Measurements from ENCODE around the gene AHR.

DNA sequence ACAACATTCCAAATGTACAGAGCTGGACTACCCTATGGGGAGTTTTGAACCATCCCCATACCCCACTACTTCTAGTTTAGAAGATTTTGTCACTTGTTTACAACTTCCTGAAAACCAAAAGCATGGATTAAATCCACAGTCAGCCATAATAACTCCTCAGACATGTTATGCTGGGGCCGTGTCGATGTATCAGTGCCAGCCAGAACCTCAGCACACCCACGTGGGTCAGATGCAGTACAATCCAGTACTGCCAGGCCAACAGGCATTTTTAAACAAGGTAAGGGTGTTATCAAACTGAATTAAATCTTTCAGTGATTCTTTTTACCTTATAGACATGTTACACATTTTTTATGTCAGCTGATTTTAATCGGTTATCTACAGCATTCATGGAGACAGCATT lies 41.5 kb downstream of the AHR start:
- no peak for TF ChIP-seq POLR2A (IDR thresholded peaks at IDR 0.05)
- TF ChIP-seq, protein P1, sequence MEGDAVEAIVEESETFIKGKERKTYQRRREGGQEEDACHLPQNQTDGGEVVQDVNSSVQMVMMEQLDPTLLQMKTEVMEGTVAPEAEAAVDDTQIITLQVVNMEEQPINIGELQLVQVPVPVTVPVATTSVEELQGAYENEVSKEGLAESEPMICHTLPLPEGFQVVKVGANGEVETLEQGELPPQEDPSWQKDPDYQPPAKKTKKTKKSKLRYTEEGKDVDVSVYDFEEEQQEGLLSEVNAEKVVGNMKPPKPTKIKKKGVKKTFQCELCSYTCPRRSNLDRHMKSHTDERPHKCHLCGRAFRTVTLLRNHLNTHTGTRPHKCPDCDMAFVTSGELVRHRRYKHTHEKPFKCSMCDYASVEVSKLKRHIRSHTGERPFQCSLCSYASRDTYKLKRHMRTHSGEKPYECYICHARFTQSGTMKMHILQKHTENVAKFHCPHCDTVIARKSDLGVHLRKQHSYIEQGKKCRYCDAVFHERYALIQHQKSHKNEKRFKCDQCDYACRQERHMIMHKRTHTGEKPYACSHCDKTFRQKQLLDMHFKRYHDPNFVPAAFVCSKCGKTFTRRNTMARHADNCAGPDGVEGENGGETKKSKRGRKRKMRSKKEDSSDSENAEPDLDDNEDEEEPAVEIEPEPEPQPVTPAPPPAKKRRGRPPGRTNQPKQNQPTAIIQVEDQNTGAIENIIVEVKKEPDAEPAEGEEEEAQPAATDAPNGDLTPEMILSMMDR (IDR thresholded peaks at IDR 0.05 in 4 of 5, conservative IDR thresholded peaks at IDR 0.05 in 1 of 5), result no peak

All from gastrocnemius medialis (tissue), 4 donors.